IPS-18a (cell line): ENCODE results near the gene HEATR5B.

Experiments
- H3K27ac ChIP-seq: one replicate; pipeline ENCODE4 v1.5.1; 2013; ENCODE audit warnings: low read length
- H3K27me3 ChIP-seq: one replicate; pipeline ENCODE4 v1.6.1; 2013; ENCODE audit warnings: mild to moderate bottlenecking, low read length; ENCODE audit not compliant: control insufficient read depth, insufficient read depth
- H3K36me3 ChIP-seq: one replicate; pipeline ENCODE4 v1.6.1; 2013; ENCODE audit warnings: low read depth, low read length; ENCODE audit not compliant: control insufficient read depth
- H3K4me1 ChIP-seq: one replicate; pipeline ENCODE4 v1.6.1; 2013; ENCODE audit warnings: low read depth, low read length; ENCODE audit not compliant: control insufficient read depth
- H3K4me3 ChIP-seq: one replicate; pipeline ENCODE4 v1.5.1; 2013; ENCODE audit warnings: low read length
- H3K9ac ChIP-seq: one replicate; pipeline ENCODE4 v1.6.1; 2013; ENCODE audit warnings: mild to moderate bottlenecking, low read length, moderate library complexity
- H3K9me3 ChIP-seq: one replicate; pipeline ENCODE4 v1.6.1; 2013; ENCODE audit warnings: low read depth, low read length; ENCODE audit not compliant: control insufficient read depth

HEATR5B gene

GRCh38 chr2:37061013-37061711 lies 23.0 kb downstream of the HEATR5B start:
- H3K27me3 ChIP-seq = no peaks in the 10 kb centered on the region
- H3K4me1 ChIP-seq = no peaks in the 10 kb centered on the region
- H3K36me3 ChIP-seq = peaks cover 29% of the 10 kb centered on the region
- H3K27ac ChIP-seq = no peak overlapping the region
- H3K9ac ChIP-seq = no peak overlapping the region
- H3K4me3 ChIP-seq = no peak overlapping the region
- H3K9me3 ChIP-seq = no peaks in the 10 kb centered on the region

- H3K27me3 ChIP-seq = no peaks in the 10 kb centered on the region
- no peaks in the 10 kb centered on the region for H3K9me3 ChIP-seq
- H3K36me3 ChIP-seq = peaks cover 35% of the 10 kb centered on the region
- H3K4me3 ChIP-seq = no peak overlapping the region
- H3K9ac ChIP-seq = no peak overlapping the region
- H3K4me1 ChIP-seq = no peaks in the 10 kb centered on the region
- H3K27ac ChIP-seq = no peak overlapping the region
Measured at GRCh38 chr2:37060446-37060845, 23.7 kb downstream of the HEATR5B start.

- Histone ChIP-seq H3K4me1 (no peaks in the 10 kb centered on the region), H3K27ac (no peak overlapping the region), H3K9me3 (no peaks in the 10 kb centered on the region), H3K9ac (no peak overlapping the region), H3K27me3 (no peaks in the 10 kb centered on the region), H3K36me3 (peaks cover 37% of the 10 kb centered on the region), H3K4me3 (no peak overlapping the region)
Measured at GRCh38 chr2:37059841-37060240, 24.3 kb downstream of the HEATR5B start.

- Histone ChIP-seq H3K27ac (no peak overlapping the region), H3K4me3 (no peak overlapping the region), H3K4me1 (no peaks in the 10 kb centered on the region), H3K9me3 (no peaks in the 10 kb centered on the region), H3K9ac (no peak overlapping the region), H3K36me3 (peaks cover 22% of the 10 kb centered on the region), H3K27me3 (no peaks in the 10 kb centered on the region)
Measured at GRCh38 chr2:37052600-37053332, 31.4 kb downstream of the HEATR5B start.

- no peaks in the 10 kb centered on the region for H3K27me3 ChIP-seq
- H3K9ac ChIP-seq = no peak overlapping the region
- H3K4me3 ChIP-seq = no peak overlapping the region
- H3K27ac ChIP-seq = no peak overlapping the region
- no peaks in the 10 kb centered on the region for H3K36me3 ChIP-seq
- no peaks in the 10 kb centered on the region for H3K4me1 ChIP-seq
- H3K9me3 ChIP-seq = no peaks in the 10 kb centered on the region
Measured at GRCh38 chr2:37039580-37039979, 44.6 kb downstream of the HEATR5B start.

- no peaks in the 10 kb centered on the region for H3K36me3 ChIP-seq
- H3K4me1 ChIP-seq = no peaks in the 10 kb centered on the region
- H3K9ac ChIP-seq = no peak overlapping the region
- no peaks in the 10 kb centered on the region for H3K9me3 ChIP-seq
- H3K27me3 ChIP-seq = no peaks in the 10 kb centered on the region
- no peak overlapping the region for H3K27ac ChIP-seq
- H3K4me3 ChIP-seq = no peak overlapping the region
Measured at GRCh38 chr2:37037771-37038170, 46.4 kb downstream of the HEATR5B start.

- Histone ChIP-seq H3K27ac (no peak overlapping the region), H3K4me3 (no peak overlapping the region), H3K4me1 (no peaks in the 10 kb centered on the region), H3K36me3 (no peaks in the 10 kb centered on the region), H3K9me3 (no peaks in the 10 kb centered on the region), H3K27me3 (no peaks in the 10 kb centered on the region), H3K9ac (no peak overlapping the region)
Measured at GRCh38 chr2:37029758-37030157, 54.4 kb downstream of the HEATR5B start.

- Histone ChIP-seq H3K4me1 (no peaks in the 10 kb centered on the region), H3K27ac (no peak overlapping the region), H3K27me3 (no peaks in the 10 kb centered on the region), H3K9me3 (no peaks in the 10 kb centered on the region), H3K36me3 (no peaks in the 10 kb centered on the region), H3K9ac (no peak overlapping the region), H3K4me3 (no peak overlapping the region)
Measured at GRCh38 chr2:37026050-37026449, 58.1 kb downstream of the HEATR5B start.

GRCh38 chr2:37020887-37021796 lies 63.0 kb downstream of the HEATR5B start:
- Histone ChIP-seq H3K27ac (no peak overlapping the region), H3K9ac (no peak overlapping the region), H3K4me1 (no peaks in the 10 kb centered on the region), H3K27me3 (no peaks in the 10 kb centered on the region), H3K9me3 (no peaks in the 10 kb centered on the region), H3K36me3 (peaks cover 9% of the 10 kb centered on the region), H3K4me3 (no peak overlapping the region)

GRCh38 chr2:37020212-37020886 lies 63.8 kb downstream of the HEATR5B start:
- no peaks in the 10 kb centered on the region for H3K4me1 ChIP-seq
- no peaks in the 10 kb centered on the region for H3K9me3 ChIP-seq
- no peak overlapping the region for H3K9ac ChIP-seq
- H3K27ac ChIP-seq = no peak overlapping the region
- H3K36me3 ChIP-seq = peaks cover 9% of the 10 kb centered on the region
- H3K4me3 ChIP-seq = no peak overlapping the region
- H3K27me3 ChIP-seq = no peaks in the 10 kb centered on the region

GRCh38 chr2:37013315-37013641 lies 70.9 kb downstream of the HEATR5B start:
- Histone ChIP-seq H3K9me3 (no peaks in the 10 kb centered on the region), H3K9ac (no peak overlapping the region), H3K27me3 (no peaks in the 10 kb centered on the region), H3K27ac (no peak overlapping the region), H3K4me1 (no peaks in the 10 kb centered on the region), H3K4me3 (no peak overlapping the region), H3K36me3 (peaks cover 16% of the 10 kb centered on the region)
